ENCODE data around the gene SH3PXD2A.

SH3PXD2A gene

DNA sequence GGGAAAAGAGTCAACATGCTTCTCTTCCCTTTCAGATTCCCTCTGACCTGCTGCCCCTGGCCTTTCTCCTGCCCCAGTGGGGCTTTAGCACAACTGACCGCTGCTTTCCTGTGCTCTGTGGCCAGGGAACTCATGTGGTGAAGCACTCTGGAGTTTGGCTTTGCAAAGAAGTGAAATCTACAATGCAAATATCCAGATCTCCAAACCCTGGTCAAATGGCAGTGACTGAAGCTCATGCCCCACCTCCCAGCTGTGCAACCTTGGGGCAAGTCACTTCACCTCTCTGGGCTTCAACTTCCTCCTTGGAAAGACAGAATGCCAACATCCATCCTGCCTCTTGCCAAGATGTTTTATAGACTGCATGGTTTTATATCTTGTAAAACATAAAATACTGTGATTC is 204.0 kb downstream of the SH3PXD2A start:
- no peaks in the 10 kb centered on the region for H4K20me1 ChIP-seq (ENCODE audit: insufficient read depth)
- H3K27me3 ChIP-seq (ENCODE audit: insufficient read depth, low read depth): no peaks in the 10 kb centered on the region
- no peak overlapping the region for H3K4me3 ChIP-seq (IDR thresholded peaks at IDR 0.05; ENCODE audit: insufficient read depth, low read depth, low read length)
- H2AFZ ChIP-seq (ENCODE audit: low read depth): no peak overlapping the region
- no peak overlapping the region for H3K27ac ChIP-seq
- H3K79me2 ChIP-seq (ENCODE audit: insufficient read depth, low read depth): no peaks in the 10 kb centered on the region
- no peak overlapping the region for H3K9ac ChIP-seq
- no peaks in the 10 kb centered on the region for H3K36me3 ChIP-seq (ENCODE audit: insufficient read depth)
- no peaks in the 10 kb centered on the region for H3K4me1 ChIP-seq (ENCODE audit: low read depth, poor library complexity, severe bottlenecking)
- no peak overlapping the region for H3K4me2 ChIP-seq
- no peak for TF ChIP-seq CTCF (conservative IDR thresholded peaks at IDR 0.05; ENCODE audit: low read depth, low read length)

- no peak overlapping the region for H3K4me3 ChIP-seq (IDR thresholded peaks at IDR 0.05; ENCODE audit: insufficient read depth, low read depth, low read length)
- no peak for TF ChIP-seq CTCF (conservative IDR thresholded peaks at IDR 0.05; ENCODE audit: low read depth, low read length)
- H3K4me2 ChIP-seq: no peak overlapping the region
- no peaks in the 10 kb centered on the region for H3K79me2 ChIP-seq (ENCODE audit: insufficient read depth, low read depth)
- no peaks in the 10 kb centered on the region for H3K36me3 ChIP-seq (ENCODE audit: insufficient read depth)
- H3K9ac ChIP-seq: no peak overlapping the region
- no peaks in the 10 kb centered on the region for H4K20me1 ChIP-seq (ENCODE audit: insufficient read depth)
- H3K27me3 ChIP-seq (ENCODE audit: insufficient read depth, low read depth): no peaks in the 10 kb centered on the region
- no peak overlapping the region for H3K27ac ChIP-seq
- no peaks in the 10 kb centered on the region for H3K4me1 ChIP-seq (ENCODE audit: low read depth, poor library complexity, severe bottlenecking)
- no peak overlapping the region for H2AFZ ChIP-seq (ENCODE audit: low read depth)
These were observed 205.5 kb downstream of the SH3PXD2A start for GRCh38 chr10:103649654-103650423.

DNA sequence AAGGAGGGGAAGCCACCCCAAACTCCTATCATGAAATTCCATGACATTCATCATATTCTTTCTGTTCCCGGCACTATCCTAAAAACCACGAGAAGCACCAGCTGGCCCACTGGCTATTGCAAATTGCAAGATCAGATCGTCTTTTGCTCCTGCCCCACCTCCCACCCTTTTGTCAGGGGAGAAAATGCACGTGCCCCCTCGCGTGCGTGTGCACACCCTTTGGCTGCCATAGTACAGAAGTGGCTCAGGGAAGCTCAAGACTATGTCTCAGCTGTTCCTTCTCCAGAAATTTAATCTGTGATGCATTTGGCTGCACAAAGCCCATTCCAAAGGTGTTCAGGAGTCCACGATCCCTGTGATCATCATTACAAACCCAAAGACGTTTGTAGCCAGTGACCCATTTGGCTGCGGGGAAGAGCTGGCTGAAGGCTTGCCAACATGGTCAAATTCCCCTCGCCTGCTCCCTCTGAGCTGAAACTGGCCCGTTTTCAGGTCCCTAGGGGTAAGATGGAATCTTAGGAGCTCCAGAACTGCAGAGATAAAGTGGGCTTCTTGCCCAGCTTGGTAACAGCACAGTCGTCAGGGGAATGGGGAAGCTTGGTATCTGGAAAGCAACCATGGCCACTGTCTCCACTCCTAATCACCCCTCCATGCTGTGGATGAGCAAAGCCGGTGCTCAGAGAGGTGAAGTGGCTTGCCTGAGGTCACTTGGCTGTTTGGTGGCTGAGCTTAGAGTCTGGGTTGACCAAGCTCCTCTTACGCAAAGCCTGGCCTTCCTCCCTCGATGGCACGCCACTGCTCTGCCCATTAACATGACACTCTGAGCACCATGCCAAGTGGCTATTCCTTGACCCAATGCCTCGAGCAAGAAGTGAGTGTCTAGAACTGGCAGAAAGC is 206.5 kb downstream of the SH3PXD2A start:
- Histone ChIP-seq H3K4me3 (IDR thresholded peaks at IDR 0.05; ENCODE audit: insufficient read depth, low read depth, low read length) (no peak overlapping the region), H3K9ac (no peak overlapping the region), H3K4me1 (ENCODE audit: low read depth, poor library complexity, severe bottlenecking) (no peaks in the 10 kb centered on the region), H3K36me3 (ENCODE audit: insufficient read depth) (no peaks in the 10 kb centered on the region), H3K79me2 (ENCODE audit: insufficient read depth, low read depth) (no peaks in the 10 kb centered on the region), H3K4me2 (no peak overlapping the region), H4K20me1 (ENCODE audit: insufficient read depth) (no peaks in the 10 kb centered on the region), H3K27me3 (ENCODE audit: insufficient read depth, low read depth) (no peaks in the 10 kb centered on the region), H3K27ac (no peak overlapping the region), H2AFZ (ENCODE audit: low read depth) (no peak overlapping the region)
- TF ChIP-seq CTCF (conservative IDR thresholded peaks at IDR 0.05; ENCODE audit: low read depth, low read length): no peak

DNA sequence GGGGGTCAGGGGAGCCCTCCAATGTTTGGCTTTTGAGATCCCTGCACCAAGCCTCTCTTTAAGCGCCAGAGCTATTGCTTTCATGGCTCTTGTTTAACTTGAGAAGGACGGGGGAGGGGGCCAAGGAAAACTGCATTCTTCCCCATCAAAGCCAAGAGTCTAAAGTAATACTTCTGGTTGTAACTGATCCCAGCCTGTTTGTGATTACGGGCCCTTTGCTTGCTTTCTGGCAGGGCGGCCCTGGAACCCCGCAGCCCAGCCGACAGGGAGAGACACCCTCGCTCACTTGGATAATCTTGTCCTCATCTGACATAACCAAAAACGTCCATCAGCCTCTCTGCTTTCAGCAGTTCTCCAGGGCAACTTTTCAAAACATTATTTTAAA is 207.1 kb downstream of the SH3PXD2A start:
- Histone ChIP-seq H3K36me3 (ENCODE audit: insufficient read depth) (no peaks in the 10 kb centered on the region), H3K27ac (no peak overlapping the region), H3K4me1 (ENCODE audit: low read depth, poor library complexity, severe bottlenecking) (no peaks in the 10 kb centered on the region), H3K4me2 (no peak overlapping the region), H2AFZ (ENCODE audit: low read depth) (no peak overlapping the region), H4K20me1 (ENCODE audit: insufficient read depth) (no peaks in the 10 kb centered on the region), H3K79me2 (ENCODE audit: insufficient read depth, low read depth) (no peaks in the 10 kb centered on the region), H3K4me3 (IDR thresholded peaks at IDR 0.05; ENCODE audit: insufficient read depth, low read depth, low read length) (no peak overlapping the region), H3K9ac (no peak overlapping the region), H3K27me3 (ENCODE audit: insufficient read depth, low read depth) (no peaks in the 10 kb centered on the region)
- no peak for TF ChIP-seq CTCF (conservative IDR thresholded peaks at IDR 0.05; ENCODE audit: low read depth, low read length)

Data from KMS-11 (cell line).